GM20000 (cell line): ENCODE measurements around the gene DYNLT5.
"Not testable (repeated sequence)": the region's sequence is repeated elsewhere in the genome, so short reads cannot be mapped to it uniquely, and the experiment has no call there.

Experiments
- DNase-seq: peaks from one replicate; pipeline ENCODE4 v3.0.0; 2012; ENCODE audit warnings: low spot score
- CTCF ChIP-seq: IDR thresholded peaks from 2 replicates; pipeline ENCODE4 v1.5.1; 2012; ENCODE audit warnings: mild to moderate bottlenecking, control low read depth; ENCODE audit errors: extremely low read depth, missing control alignments

The DYNLT5 gene

GRCh38 chr1:66732407-66733166 is 19.7 kb upstream of the DYNLT5 start:
- TF ChIP-seq CTCF: no peak
- no peak for DNase-seq

- TF ChIP-seq CTCF: no peak
- no peak for DNase-seq
These were observed 18.8 kb upstream of the DYNLT5 start for GRCh38 chr1:66733348-66734017.

- DNase-seq: not testable (repeated sequence)
These were observed 17.7 kb upstream of the DYNLT5 start for GRCh38 chr1:66734531-66734930.

GRCh38 chr1:66737836-66738235 is 14.4 kb upstream of the DYNLT5 start:
- no peak for DNase-seq
- TF ChIP-seq CTCF: no peak

- DNase-seq: no peak
- TF ChIP-seq CTCF: no peak
These were observed 12.7 kb upstream of the DYNLT5 start for GRCh38 chr1:66739401-66740157.

GRCh38 chr1:66745451-66745850 is 6.8 kb upstream of the DYNLT5 start:
- no peak for TF ChIP-seq CTCF
- DNase-seq: no peak

GRCh38 chr1:66747501-66747900 is 4.8 kb upstream of the DYNLT5 start:
- no peak for TF ChIP-seq CTCF
- no peak for DNase-seq
